Neural progenitor cell (in vitro differentiated cells): ENCODE measurements around the gene MTHFSD.

Experiments
- EZH2 ChIP-seq: fragments of 200-600 bp; sonication (generic); IDR thresholded peaks from 2 replicates; pipeline ENCODE4 v1.6.1; 2017; ENCODE audit warnings: antibody characterized with exemption, mild to moderate bottlenecking, moderate library complexity
- EZH2phosphoT487 ChIP-seq: fragments of 200-600 bp; sonication (generic); IDR thresholded peaks from 2 replicates; pipeline ENCODE4 v1.6.1; 2017; ENCODE audit warnings: antibody characterized with exemption
- TF ChIP-seq, protein P1 (sequence below): fragments of 200-600 bp; sonication (generic); IDR thresholded peaks from 2 replicates; pipeline ENCODE4 v1.5.1; 2017; ENCODE audit warnings: antibody characterized with exemption, mild to moderate bottlenecking

DNA sequence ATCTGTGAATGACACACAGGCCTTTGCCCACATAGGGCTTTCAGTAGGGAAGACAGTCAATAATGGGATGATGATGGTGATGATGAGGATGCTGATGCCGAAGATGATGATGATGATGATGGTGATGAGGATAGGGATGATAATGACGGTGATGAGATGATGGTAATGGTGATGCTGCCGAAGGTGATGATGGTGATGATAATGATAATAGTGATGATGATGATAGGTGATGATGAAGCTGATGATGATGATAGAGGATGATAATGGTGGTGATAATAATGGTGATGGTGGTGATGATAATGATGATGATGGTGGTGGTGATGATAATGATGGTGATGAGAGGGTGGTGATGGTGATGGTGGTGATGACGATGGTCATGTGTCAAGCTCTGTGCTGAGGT, 36.2 kb upstream of the MTHFSD start:
- TF ChIP-seq, protein P1, sequence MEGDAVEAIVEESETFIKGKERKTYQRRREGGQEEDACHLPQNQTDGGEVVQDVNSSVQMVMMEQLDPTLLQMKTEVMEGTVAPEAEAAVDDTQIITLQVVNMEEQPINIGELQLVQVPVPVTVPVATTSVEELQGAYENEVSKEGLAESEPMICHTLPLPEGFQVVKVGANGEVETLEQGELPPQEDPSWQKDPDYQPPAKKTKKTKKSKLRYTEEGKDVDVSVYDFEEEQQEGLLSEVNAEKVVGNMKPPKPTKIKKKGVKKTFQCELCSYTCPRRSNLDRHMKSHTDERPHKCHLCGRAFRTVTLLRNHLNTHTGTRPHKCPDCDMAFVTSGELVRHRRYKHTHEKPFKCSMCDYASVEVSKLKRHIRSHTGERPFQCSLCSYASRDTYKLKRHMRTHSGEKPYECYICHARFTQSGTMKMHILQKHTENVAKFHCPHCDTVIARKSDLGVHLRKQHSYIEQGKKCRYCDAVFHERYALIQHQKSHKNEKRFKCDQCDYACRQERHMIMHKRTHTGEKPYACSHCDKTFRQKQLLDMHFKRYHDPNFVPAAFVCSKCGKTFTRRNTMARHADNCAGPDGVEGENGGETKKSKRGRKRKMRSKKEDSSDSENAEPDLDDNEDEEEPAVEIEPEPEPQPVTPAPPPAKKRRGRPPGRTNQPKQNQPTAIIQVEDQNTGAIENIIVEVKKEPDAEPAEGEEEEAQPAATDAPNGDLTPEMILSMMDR = no peak
- no peak for TF ChIP-seq EZH2
- no peak for TF ChIP-seq EZH2phosphoT487
